NOMO-1 (cell line): ENCODE results near the gene DHRS7.
A peak's percentile ranks its signal among the peaks of the same experiment; 100 is the strongest.
"Not testable (repeated sequence)": the region's sequence is repeated elsewhere in the genome, so short reads cannot be mapped to it uniquely, and the experiment has no call there.

Experiments
- DNase-seq, 2 experiments: peaks; one replicate each; lab custom pipeline; 2025; ENCODE audit not compliant: unreplicated experiment in 2 of 2; lab: John Stamatoyannopoulos, UW

The DHRS7 gene

GRCh38 chr14:60153991-60154390 lies 11.2 kb downstream of the DHRS7 start:
- DNase-seq = no peak

DNA sequence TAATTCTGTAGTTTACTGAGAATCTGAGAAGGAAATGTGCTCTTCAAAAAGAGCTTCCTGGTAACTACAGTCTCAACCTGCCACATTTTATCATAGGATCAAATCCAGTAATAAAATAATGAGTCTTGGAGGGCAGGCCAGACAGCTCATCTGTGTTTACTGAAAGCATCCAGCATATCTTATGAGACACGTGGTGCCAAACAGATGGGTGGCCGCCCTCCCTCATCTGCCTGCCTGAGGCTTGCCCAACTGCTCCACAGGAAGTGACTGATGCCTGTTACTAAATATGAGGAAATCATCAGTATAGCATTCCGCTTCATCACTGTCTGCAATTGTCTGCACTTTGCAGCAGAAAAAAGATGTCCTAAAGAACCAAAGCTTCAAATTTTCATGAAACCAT lies 13.5 kb downstream of the DHRS7 start:
- DNase-seq = peak; percentile 92 to 95

GRCh38 chr14:60134702-60135101 lies 30.5 kb downstream of the DHRS7 start:
- DNase-seq = no peak

DNA sequence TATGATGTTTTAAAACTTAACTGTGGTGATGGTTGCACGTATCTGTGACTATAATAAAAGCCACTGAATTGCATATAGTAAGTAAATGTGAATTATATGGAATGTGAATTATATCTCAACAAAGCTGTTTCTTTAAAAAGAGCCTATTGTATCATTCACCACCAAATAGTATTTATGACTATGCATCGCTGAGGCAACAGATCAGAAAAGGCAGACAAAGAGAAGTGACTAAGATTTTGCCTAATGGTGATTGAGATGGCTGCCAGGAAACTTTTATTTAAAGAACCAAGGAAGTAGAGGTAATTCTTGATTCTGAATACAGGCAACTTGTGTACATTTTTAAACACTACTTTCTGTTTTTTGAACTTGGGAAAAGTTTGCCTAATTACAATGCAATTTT lies 31.7 kb downstream of the DHRS7 start:
- no peak for DNase-seq

DNA sequence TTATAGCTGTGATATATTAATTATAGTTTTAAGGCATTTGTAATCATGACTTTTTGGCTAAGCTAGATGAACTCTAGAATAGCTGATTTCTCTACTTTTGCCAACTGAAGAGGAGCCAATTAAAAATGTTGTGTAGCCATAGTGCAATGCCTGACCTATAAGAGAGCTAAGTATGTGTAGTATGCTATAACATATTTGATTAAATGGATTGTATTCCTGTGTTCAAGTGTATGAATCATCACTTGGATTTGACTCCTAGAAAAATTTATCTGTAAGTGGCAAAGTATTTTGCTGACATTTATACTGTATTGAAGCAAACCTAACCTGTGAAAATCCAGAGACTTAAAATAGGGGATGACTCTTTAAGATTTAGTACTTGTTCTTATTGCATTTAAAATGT lies 39.3 kb downstream of the DHRS7 start:
- DNase-seq = no peak

DNA sequence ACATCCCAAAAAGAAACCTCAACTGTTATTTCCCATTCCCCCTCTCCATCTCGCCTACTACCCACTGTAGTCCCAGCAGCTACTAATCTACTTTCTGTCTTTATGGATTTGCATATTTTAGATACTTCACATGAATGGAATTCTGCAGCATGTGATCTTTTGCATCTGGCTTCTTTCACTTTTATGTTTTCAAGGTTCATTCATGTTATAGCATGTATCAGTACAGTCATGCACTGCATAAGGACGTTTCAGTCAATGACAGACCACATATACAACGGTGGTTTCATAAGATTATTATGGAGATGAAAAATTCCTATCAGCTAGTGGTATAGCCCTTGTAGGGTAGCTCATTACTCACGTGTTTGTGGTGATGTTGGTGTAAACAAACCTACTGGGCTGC lies 49.0 kb downstream of the DHRS7 start:
- DNase-seq = no peak

DNA sequence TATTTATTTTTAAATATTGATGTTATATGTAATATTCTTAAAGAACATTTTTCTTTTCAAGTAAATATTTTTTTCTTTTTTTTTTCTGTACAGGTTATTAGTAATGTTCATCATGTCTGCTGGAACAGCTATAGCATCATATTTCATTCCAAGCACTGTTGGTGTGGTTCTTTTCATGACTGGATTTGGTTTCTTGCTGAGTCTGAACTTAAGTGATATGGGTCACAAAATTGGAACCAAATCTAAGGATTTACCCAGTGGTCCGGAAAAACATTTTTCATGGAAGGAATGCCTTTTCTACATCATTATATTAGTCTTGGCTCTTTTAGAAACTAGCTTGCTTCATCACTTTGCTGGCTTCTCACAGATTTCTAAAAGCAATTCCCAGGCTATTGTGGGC lies 50.3 kb downstream of the DHRS7 start:
- no peak for DNase-seq

- no peak for DNase-seq
Measured at GRCh38 chr14:60111732-60112131, 53.5 kb downstream of the DHRS7 start.

GRCh38 chr14:60107477-60107876 lies 57.7 kb downstream of the DHRS7 start:
- DNase-seq = no peak

DNA sequence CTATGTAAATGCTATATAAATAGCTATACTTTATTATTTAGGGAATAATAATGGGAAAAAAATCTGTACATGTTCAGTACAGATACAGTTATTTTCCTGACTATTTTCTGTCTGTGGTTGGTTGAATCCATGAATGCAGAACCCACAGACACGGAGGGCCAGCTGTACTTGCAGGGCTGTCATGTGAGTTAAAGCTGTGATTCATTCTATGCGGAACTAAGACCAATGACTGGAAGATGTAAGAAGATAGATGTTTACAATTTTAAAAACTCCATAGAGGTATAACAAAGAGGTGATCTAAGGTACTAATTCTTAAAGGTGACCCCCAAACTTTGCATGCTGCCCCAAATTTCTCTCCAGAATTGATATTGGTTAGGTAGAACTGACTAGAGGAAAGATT lies 58.9 kb downstream of the DHRS7 start:
- DNase-seq = no peak

DNA sequence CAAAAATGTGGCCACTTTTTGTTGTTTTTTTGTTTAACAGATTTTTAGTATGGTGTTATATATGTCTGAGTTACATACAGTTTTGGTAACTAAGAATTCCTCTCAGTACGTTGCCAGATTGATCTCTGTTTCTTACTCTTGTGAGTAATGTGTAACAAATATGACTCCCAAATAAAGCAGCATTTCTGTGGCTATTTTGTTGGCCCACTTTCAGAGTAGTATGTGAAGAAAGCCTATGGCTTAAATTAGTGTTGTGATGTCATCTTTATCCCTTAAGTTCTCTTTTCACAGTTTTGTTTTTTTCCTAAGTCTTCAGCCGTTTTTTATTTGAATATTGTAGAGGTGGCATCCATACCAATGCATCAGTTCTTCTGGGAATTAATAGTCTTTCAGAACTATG lies 62.8 kb downstream of the DHRS7 start:
- no peak for DNase-seq

DNA sequence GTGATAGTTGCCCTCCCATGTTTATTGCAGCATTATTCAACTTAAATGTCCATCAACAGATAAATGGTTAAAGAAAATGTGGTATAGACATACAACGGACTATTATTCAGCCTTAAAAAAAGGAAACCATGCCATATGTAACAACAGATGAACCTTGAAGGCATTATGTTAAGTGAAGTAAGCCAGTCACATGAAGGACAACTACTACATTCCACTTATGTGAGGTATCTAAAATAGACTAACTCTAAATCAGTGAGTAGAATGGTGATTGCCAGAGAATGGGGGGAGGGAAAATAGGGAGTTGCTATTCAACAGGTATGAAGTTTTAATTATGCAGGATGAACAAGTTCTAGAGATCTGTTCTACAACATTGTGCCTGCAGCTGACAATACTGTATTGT lies 63.4 kb downstream of the DHRS7 start:
- no peak for DNase-seq

- DNase-seq = not testable (repeated sequence)
Measured at GRCh38 chr14:60099855-60100254, 65.3 kb downstream of the DHRS7 start.

GRCh38 chr14:60097974-60098373 lies 67.2 kb downstream of the DHRS7 start:
- DNase-seq = no peak

DNA sequence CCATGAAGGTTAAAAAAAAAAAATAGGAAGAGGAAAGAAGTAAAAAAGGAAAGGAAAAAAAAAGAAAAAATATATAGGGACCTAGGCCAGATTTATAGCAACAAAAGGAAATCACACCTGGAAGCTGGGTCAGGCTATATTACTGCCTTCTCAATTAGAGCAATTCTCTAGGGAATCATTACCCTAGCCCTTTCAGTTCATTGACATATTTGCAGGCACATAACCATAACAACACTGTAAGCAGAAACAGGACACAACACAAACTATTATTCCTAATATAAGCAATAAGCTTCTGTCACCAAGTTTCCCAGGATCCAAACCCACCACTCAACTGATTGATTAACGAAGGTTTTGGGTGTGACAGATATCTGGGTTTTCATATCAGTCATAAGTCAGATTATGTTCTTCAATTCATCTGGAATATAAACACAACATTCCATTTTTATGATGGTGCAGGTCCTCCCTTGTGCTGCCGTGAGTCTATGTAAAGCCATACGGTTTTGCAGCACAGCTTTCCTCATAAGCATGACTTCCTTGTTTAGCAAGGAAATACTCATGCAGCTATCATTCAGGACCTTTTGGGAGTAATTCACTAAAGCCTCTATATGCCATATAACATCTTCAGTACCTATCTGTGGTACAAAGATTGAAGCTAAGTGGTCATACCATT lies 69.3 kb downstream of the DHRS7 start:
- DNase-seq = no peak

DNA sequence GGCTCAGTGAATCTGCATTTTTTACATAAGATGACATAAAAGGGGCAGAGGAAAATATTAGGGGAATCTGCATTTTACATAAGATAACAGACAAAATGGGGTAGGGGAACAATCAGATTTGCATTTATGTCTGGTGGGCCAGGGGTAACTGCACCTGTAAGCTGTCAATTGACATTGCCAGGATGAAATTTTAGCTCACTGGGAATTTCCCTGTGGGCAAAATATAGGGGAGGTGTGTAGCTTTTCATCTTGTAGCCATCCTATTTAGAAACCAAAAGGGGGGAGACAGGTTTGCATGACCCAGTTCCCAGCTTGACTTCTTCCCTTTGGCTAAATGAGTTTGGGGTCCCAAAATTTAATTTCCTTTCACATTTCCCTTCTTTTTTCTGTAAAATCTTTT lies 70.0 kb downstream of the DHRS7 start:
- DNase-seq = no peak

DNA sequence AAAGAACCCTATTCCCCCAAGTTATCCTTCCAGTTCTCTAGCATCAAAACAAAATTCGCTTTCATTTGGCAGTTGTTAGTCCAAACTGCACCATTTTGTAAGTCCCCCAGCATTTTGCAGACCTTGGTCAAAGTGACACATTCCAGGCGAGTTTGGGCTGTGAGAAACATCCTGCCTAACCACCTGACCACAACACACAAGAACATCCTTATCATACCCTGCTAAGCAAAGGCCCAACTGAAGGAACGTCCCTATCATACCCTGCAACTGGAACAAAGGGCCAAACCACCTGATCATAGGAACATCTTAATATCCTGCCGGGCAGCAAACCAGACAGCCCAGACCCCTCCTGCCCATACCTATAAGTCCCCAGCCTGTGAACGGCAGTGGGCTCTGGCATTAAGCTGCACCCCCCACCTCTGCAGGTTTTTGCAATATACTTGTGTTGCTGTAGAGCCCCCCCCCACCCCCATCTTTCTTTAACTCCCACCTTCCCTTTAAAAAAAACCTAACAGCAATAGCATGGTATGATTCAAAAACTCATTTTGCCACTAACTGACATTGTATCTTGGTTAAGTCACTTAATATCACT lies 70.8 kb downstream of the DHRS7 start:
- DNase-seq = no peak
